ENCODE data around the gene COL6A3. TPM values are rescaled to one million over a fixed set of nuclear protein-coding genes. Genes with fewer than 3 reads are reported as not detected.

Gene COL6A3
- total RNA-seq, 1 donor from 2014 or later: 57.1 TPM

DNA sequence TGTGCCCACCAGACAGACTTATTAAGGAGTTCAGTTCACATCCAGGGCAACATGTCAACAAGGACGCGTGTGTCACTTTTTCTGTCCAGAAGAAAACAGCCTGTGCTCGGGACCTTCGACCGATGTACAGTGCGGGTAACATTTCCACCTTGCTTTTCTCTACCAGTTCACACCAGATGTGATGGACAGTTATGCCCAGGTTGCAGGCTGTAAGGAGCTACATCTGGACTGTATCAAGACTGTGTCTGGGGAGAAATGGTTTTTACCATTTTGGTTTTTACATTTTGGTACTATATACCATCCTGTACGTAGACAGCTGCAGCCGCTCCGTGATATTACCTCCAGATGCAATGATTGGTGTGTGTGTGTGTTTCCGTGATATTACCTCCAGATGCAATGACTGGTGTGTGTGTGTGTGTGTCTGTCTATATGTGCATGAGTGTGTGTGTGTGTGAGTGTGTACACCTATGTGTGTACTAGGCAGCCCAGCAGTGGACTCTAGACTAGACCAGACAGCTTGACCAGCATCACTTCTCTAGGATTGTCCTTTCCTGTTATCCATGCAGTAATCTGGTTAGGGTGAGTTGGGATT, 118.0 kb downstream of the COL6A3 start:
- H3K36me3 ChIP-seq: no peaks in the 10 kb centered on the region
- no peak for DNase-seq
- H3K27ac ChIP-seq (replicated peaks): no peak overlapping the region
- intact Hi-C loops (cut with micrococcal nuclease): no loop called here
- peaks cover 38% of the 10 kb centered on the region for H3K4me1 ChIP-seq
- TF ChIP-seq, protein P1, sequence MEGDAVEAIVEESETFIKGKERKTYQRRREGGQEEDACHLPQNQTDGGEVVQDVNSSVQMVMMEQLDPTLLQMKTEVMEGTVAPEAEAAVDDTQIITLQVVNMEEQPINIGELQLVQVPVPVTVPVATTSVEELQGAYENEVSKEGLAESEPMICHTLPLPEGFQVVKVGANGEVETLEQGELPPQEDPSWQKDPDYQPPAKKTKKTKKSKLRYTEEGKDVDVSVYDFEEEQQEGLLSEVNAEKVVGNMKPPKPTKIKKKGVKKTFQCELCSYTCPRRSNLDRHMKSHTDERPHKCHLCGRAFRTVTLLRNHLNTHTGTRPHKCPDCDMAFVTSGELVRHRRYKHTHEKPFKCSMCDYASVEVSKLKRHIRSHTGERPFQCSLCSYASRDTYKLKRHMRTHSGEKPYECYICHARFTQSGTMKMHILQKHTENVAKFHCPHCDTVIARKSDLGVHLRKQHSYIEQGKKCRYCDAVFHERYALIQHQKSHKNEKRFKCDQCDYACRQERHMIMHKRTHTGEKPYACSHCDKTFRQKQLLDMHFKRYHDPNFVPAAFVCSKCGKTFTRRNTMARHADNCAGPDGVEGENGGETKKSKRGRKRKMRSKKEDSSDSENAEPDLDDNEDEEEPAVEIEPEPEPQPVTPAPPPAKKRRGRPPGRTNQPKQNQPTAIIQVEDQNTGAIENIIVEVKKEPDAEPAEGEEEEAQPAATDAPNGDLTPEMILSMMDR (IDR thresholded peaks at IDR 0.05; ENCODE audit: borderline replicate concordance): no peak
- no peaks in the 10 kb centered on the region for H3K27me3 ChIP-seq (ENCODE audit: low read depth)
- no peak overlapping the region for H3K4me3 ChIP-seq
- peaks cover 8% of the 10 kb centered on the region for H3K9me3 ChIP-seq (replicated peaks)

DNA sequence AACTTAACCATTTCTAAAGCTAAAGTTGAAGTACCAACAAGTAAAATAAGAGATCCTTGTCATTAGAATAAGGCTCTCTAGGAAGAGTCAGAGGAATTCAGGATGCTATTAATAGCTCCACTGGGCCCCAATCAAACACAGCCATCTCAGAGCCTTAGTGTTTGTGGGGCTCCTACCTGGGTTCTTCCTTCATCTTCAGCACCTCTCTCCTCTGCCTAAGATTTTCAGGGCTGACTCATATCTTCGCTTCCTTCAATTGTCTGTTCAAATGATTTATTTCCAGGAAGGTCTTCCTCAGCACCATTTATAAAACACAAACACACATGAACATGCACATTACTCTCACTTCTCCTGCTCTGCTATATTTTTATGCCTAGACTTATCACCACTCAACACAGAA, 119.5 kb downstream of the COL6A3 start:
- peak overlapping the region; percentile 53 for H3K27ac ChIP-seq (replicated peaks)
- intact Hi-C loops (cut with micrococcal nuclease): no loop called here
- no peak overlapping the region for H3K4me3 ChIP-seq
- no peaks in the 10 kb centered on the region for H3K27me3 ChIP-seq (ENCODE audit: low read depth)
- no peak for DNase-seq
- H3K9me3 ChIP-seq (replicated peaks): peaks cover 8% of the 10 kb centered on the region
- H3K4me1 ChIP-seq: peaks cover 40% of the 10 kb centered on the region
- TF ChIP-seq, protein P1 (IDR thresholded peaks at IDR 0.05; ENCODE audit: borderline replicate concordance): no peak
- H3K36me3 ChIP-seq: no peaks in the 10 kb centered on the region

DNA sequence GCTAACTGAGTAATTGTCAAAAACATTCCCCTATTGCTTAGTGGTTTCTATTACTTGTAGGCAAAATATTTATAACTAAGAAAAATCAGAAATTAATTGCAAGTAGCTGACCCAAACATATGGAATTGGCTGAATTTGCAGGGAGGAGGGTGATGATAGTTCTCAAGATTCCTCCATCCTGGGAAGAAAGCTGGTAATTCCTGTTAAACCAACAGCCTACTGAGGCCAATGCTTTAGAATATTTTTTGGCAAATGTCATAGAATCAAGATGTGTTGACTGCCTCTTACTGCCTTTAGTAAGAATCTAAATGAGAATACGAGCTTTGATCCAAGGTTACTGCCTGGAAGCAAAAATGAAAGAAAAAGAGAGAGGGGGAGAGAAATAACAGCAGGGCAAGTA, 120.0 kb downstream of the COL6A3 start:
- DNase-seq: no peak
- H3K27me3 ChIP-seq (ENCODE audit: low read depth): no peaks in the 10 kb centered on the region
- H3K4me3 ChIP-seq: no peak overlapping the region
- peaks cover 8% of the 10 kb centered on the region for H3K9me3 ChIP-seq (replicated peaks)
- H3K4me1 ChIP-seq: peaks cover 39% of the 10 kb centered on the region
- no peaks in the 10 kb centered on the region for H3K36me3 ChIP-seq
- H3K27ac ChIP-seq (replicated peaks): peak overlapping the region; percentile 53
- intact Hi-C loops (cut with micrococcal nuclease): no loop called here
- TF ChIP-seq, protein P1 (IDR thresholded peaks at IDR 0.05; ENCODE audit: borderline replicate concordance): no peak

DNA sequence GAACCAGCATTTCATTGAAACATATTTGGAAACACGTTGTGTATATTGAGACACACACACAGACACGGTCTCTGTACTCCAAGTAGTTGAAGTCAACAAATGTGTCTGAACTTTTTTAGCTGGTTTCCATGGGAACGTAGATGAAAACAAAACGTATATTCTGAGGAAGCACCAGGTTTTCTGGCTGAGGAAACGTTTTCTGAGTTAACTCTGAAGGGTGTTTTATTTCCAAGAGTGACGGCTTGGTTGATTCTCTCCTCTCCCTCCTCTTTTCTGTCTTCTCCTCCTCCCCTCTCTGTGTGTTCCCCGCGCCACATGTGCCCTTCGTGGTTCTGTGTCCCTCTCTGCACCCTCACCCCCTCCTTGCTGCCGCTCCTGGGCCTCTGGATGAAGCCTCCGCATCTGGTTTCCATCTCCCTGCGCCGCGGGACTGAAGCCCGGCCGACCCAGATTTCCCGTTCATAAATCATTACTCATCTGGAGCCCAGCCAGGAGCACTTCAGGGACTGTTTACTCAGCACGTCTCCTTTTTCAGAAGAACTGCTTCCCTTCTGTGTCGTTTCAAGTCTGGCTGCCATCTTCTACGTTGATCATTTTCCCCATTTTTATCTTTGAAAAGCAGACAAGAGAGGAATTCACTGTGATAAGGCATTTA, 122.7 kb downstream of the COL6A3 start:
- peak; percentile 95 for DNase-seq
- intact Hi-C loops (cut with micrococcal nuclease): no loop called here
- H3K9me3 ChIP-seq (replicated peaks): peaks cover 8% of the 10 kb centered on the region
- no peaks in the 10 kb centered on the region for H3K27me3 ChIP-seq (ENCODE audit: low read depth)
- H3K4me3 ChIP-seq: peak overlapping the region; percentile 4
- H3K27ac ChIP-seq (replicated peaks): peak overlapping the region; percentile 91
- TF ChIP-seq, protein P1 (IDR thresholded peaks at IDR 0.05; ENCODE audit: borderline replicate concordance): no peak
- H3K36me3 ChIP-seq: no peaks in the 10 kb centered on the region
- H3K4me1 ChIP-seq: peaks cover 34% of the 10 kb centered on the region

DNA sequence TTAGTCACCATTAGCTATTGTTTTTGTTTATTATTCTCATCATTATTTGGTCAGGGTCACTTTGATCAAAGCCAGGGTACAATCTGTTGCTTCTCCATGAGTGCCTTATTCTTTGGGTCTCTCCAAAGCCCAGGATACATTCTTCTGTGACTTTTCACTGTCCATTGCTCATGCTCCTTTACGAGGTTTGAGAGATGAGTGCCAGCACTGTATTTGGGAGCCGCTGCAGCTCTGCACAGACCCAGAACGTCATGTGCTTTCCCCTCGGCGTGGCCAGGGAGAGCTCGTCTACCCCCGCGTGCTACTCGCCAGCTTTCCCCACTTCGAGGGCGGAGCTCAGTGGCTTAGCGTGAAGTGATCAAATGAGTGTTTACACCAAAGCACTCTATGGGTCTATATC, 123.7 kb downstream of the COL6A3 start:
- Histone ChIP-seq H3K4me3 (no peak overlapping the region), H3K4me1 (peaks cover 34% of the 10 kb centered on the region), H3K27me3 (ENCODE audit: low read depth) (no peaks in the 10 kb centered on the region), H3K9me3 (replicated peaks) (peaks cover 8% of the 10 kb centered on the region), H3K36me3 (no peaks in the 10 kb centered on the region), H3K27ac (replicated peaks) (peak overlapping the region; percentile 91)
- TF ChIP-seq, protein P1 (IDR thresholded peaks at IDR 0.05; ENCODE audit: borderline replicate concordance): no peak
- intact Hi-C loops (cut with micrococcal nuclease): no loop called here
- DNase-seq: peak; percentile 89

Measured in left ventricle myocardium inferior (tissue), 1 donor.